ENCODE measurements around the gene NAIP.
"Not testable (repeated sequence)": the region's sequence is repeated elsewhere in the genome, so short reads cannot be mapped to it uniquely, and the experiment has no call there.

NAIP gene, protein sequence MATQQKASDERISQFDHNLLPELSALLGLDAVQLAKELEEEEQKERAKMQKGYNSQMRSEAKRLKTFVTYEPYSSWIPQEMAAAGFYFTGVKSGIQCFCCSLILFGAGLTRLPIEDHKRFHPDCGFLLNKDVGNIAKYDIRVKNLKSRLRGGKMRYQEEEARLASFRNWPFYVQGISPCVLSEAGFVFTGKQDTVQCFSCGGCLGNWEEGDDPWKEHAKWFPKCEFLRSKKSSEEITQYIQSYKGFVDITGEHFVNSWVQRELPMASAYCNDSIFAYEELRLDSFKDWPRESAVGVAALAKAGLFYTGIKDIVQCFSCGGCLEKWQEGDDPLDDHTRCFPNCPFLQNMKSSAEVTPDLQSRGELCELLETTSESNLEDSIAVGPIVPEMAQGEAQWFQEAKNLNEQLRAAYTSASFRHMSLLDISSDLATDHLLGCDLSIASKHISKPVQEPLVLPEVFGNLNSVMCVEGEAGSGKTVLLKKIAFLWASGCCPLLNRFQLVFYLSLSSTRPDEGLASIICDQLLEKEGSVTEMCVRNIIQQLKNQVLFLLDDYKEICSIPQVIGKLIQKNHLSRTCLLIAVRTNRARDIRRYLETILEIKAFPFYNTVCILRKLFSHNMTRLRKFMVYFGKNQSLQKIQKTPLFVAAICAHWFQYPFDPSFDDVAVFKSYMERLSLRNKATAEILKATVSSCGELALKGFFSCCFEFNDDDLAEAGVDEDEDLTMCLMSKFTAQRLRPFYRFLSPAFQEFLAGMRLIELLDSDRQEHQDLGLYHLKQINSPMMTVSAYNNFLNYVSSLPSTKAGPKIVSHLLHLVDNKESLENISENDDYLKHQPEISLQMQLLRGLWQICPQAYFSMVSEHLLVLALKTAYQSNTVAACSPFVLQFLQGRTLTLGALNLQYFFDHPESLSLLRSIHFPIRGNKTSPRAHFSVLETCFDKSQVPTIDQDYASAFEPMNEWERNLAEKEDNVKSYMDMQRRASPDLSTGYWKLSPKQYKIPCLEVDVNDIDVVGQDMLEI (N-terminal part only)

DNA sequence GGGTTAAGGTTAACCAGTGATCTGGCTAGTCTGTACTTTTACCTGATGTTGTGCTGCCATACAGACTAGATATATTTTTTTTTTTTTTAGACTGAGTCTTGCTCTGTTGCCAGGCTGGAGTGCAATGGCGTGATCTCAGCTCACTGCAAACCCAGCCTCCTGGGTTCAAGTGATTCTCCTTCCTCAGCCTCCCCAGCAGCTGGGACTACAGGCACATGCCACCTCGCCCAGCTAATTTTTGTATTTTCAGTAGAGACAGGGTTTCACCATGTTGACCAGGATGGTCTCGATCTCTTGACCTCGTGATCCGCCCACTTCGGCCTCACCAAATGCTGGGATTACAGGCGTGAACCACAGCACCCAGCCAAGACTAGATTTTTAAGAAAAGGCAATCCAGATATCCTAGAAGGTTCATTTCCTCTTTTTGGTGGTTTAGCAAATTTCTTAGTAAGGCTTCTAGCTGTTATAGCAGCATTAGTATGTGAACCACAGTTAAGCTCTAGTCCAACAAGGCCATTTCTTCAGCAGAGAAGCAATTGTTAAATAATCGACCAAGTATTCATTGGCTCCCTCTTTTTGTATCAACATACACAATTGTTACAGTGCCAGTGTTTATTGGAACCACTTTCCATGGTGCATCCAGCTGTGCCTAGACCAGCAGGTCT lies at the start of gene NAIP:
NAIP (minus strand) TSS at position 51 of the 665 bp plus-strand sequence. CDS start 12,424 bp downstream, outside the sequence.
- not testable (repeated sequence) for DNase-seq

DNA sequence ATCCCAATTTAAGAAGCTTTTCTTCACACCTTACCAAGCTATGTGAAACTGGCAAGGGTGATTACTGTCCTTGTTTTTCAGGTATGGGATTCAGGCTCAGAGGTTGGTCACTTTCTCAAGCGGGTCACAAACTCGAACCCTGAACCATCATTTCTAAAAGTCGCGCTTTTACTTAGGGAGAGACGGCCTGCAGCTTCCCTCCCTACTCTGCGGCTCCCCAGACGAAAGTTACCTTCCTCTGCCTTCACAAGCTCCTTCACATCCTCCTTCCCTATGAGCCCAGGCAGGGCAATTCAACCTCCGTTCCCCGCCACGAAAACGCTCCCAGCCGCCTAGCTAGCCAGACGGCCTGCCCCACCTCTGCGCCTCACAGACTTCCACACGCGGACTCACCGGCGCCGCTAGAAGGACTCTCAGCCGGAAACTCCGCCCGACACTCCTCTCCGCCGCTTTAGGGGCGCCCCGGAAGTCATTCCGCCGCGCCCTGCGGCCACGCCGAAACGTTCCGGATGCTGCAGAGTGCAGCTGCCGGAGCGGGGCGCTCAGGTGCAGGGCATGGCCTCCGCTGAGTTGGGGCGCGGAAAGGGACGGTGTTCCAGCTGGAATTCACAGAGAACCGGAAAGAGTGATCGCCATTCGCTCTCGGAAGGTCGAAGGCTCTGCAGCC lies 42.3 kb upstream of the NAIP start, which contains the start of gene GTF2H2:
GTF2H2 (minus strand) TSS at position 415 of the 667 bp plus-strand sequence. CDS start 4,913 bp downstream, outside the sequence.
- not testable (repeated sequence) for DNase-seq

DNA sequence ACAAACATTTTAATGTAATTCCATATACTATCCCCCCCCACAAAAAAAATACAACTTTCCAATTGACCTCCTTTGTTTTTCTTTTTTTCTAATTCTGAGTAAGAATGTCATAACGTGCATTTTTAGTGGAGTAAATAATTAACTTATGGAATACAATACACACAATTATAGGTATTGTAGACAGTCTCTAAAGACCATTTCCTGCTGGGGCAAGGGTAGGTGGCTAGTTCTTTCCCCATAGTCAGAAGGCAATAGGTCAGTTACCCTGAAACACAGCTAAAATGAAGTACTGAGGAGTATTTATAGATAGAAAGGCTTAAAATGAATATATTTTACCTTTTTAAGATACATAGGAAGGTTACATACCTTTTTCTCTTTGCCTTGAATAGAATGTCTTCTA lies 36.2 kb upstream of the NAIP start:
- not testable (repeated sequence) for DNase-seq

DNA sequence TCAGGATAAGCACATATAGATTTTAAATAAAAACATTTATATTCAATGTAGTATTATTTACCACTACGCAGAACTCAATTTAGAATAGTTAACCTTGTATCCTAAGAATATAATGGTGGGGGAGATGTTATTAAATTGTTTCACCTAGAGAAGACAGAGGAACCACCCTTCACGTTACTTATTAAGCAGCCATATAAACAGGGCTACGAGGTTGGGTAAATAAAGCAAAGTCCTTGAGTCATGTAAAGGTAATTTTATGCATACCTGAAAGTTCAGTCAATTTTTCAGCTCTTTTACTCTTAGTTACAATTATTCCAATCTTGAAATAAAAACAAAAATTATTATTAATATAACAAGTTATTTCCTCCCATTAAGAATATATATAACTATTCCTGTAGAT lies 34.3 kb upstream of the NAIP start:
- not testable (repeated sequence) for DNase-seq

DNA sequence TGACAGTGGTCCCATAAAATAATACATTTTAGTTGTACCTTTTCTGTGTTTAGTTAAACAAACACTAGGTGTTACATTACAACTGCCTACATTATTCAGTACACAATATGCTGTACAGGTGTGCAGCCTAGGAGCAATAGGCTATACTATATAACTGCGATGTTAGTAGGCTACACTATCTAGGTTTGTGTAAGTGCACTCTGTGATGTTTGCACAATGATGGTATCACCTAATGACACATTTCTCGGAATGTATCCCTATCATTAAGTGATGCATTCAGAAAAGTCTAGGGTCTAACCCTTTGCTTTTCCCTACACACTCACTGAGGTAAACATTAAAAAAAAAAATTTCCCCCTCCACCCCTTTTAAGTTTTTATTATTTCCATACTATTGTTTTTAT lies 19.7 kb upstream of the NAIP start:
- DNase-seq, result not testable (repeated sequence)

DNA sequence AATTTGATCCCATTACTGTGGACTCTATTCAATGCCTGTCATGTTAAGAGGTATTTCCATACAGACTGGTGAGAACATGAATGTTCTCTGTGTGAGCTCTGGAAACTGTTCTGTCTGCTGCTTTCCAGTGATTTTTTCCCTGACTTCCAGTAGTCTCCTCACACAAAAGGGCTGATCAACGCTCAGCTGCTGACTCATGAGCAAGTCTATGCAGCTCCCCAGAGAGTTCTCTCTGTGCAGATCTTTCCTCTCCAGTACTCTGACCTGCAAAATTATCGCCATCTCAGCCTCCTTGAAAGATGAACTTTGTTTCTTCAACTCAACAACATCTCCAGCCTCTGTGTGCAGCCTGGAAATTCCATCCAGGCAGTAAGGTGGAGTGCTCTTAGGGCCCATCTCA lies 19.0 kb upstream of the NAIP start:
- not testable (repeated sequence) for DNase-seq

DNA sequence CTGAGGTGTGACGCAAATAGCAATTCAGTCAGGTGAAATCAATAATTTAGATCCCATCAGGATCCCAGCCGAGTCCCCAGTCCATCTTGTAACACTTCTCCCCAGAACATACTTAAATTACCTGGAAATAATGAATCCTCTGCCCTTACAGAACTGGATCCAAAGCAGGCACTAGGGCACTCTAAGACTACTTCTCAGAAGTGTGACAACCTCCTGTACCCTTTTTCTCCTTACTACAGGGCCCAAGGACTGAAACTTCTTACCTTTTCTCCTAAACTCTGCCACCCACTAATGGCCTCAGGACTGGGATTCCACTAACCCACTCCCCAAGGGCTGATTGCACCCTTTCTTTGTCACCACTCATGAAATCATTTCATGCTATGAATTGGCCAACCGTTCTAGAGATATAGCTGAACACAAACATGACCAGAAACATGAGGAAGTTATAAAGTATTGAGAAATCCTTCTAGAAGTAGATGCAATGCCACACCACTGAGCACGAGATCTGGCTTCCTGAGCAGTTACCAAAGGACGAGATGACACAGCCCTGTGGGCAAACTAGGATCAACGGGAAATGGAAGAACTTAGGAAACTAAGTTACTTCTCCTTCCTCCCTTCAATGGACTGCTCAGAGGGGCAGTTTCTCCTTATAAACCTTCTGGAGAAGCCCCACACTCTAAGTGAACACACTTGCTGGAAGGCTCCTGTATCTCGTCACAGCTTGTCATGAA lies 6.1 kb upstream of the NAIP start:
- DNase-seq, result not testable (repeated sequence)

DNA sequence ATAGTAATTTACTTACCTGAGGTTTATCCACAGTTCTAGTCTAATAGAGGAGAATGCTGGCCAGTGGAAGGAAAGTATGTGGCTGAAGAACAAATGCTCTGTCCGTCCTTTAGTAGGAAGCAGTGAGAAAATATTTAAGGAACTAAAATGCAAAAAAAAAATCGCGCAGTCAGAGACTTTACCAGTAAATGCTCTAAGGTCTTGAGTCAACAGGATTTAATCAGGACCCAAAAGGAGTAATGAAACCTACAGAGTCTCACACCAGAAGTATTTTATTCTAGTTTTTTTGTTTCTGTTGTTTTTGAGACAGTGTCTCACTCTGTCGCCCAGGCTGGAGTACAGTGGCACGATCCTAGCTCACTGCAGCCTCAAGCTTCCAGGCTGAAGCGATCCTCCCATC lies 4.5 kb downstream of the NAIP start:
- DNase-seq, result not testable (repeated sequence)

DNA sequence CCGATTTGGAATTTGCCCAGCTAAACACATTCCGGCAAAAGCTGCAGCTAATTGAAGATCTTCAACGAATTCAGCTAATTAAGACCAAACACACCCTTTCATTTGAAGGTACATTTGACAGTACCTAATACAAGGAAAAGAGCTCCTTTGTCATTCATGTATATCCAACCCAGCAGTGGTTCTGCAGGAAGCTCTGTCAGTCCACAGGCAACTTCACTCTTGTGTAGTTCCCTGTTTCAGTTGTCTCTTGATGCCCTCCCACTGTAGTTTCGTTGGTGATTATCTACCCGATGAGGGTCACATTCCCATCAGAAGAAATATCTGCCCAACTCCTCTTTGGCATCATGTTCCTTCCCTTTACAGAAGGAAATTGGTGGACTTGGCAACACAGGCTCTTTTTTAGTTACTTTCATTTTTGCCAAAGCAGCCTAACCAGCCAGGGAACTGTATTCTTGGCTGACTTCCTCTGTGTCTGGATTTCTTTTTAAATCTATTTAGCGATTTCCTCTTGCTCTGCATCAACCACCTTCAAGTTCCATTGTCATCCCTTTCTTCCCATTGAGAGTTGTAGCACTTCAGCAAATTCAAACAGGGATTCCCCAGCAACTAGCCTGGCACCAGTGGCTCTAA lies 6.6 kb downstream of the NAIP start:
- not testable (repeated sequence) for DNase-seq

DNA sequence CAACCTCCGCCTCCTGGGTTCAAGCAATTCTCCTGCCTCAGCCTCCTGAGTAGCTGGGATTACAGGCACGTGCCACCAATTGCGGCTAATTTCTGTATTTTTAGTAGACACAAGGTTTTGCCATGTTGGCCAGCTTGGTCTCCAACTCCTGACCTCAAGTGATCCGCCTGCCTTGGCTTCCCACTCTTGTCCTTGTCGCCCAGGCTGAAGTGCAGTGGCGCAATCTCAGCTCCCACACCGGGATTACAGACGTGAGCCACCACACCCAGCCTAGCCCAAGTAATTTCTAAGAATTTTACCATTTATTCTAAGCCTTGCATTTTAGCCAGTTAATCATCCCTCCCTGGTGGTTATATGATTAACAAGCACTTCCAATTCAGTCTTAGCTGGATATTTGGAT lies 11.0 kb downstream of the NAIP start:
- no peak for DNase-seq

DNA sequence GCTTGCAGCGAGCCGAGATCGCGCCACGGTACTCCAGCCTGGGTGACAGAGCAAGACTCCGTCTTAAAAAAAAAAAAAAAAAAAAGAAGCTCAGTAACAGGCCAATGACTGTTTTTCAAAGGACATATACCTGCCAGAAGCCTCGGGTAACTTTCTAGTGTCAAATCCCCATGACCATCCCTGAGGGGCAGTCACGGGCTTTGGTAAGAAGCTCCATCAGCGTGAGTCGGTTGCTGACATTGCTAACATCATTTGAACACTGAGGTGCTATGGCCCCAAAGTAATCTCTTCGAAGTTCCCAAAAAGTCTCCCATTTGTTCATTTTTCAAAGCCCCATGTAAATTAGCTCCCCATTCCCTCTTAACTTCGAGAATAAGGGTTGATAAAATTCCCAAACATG lies 11.6 kb downstream of the NAIP start:
- no peak for DNase-seq

DNA sequence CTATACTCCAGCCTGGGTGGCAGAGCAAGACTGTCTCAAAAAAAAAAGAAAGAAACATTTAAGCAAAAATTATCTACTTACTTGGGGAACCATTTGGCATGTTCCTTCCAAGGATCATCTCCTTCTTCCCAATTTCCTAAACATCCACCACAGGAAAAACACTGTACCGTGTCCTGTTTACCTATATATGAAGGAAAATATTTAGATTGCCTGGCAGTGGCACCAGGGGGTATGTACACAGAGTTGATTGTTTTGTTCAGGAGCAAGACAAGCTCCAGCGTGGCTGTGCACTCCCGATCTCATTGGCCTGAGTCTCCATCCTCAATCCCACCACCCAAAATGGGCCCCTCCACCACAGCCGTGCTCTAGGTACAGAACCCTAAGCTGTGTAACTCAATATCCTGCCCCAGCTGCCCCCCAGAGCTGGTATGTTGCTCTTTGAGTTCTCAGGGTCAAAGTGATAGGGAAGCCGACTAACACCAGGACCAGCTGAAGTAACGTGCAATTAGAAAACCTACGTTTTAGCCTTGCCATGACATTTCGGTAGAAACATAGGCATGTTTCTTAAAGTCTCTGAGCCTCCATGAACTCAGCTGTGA lies 13.8 kb downstream of the NAIP start:
- no peak for DNase-seq

DNA sequence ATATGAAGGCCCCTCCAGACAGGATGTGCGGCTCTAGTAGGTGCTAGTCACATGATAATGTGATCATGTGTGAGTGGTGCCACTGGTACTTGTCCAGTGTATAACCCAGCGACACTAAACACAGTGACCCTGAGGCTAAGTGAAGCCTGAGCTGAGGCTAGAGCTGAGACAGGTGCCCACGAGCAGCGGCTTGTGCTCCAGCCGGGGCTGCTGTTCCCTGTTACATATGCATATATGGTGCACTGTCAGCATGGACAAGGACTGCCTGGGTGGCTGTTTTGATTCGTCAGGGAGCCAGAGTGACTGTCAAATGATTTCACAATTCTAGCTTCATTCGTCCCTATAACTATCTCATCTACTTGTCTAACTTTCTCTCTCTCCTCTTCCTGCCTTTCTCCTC lies 18.2 kb downstream of the NAIP start:
- DNase-seq, result not testable (repeated sequence)

DNA sequence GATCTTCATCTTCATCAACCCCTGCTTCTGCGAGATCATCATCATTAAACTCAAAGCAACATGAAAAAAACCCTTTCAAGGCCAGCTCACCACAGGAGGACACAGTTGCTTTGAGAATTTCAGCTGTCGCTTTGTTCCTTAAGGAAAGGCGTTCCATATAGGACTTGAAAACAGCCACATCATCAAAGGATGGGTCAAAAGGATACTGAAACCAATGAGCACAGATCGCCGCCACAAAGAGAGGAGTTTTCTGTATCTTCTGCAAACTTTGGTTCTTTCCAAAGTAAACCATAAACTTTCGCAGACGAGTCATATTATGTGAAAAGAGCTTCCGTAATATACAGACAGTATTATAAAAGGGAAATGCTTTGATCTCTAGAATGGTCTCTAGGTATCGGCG lies 40.3 kb downstream of the NAIP start:
- DNase-seq, result not testable (repeated sequence)

DNA sequence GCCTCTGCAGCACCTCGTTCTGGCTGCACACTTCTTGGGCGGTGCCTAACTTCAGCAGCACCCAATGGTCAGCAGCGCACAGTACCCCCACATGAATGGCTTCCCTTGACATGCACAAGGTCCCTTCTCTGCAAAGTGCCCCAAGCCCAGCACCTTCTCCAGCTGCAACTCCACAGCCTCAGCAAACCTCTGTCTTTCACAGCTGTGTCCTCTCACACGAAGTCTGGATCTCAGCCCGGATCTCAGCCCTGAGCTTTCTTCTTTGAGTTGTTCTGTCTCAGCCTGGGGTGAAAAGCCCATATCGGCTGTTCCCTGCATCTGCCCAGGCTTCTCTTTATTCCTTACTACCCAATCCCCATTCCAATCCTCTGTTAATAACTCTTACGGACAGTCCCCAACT lies 57.9 kb downstream of the NAIP start:
- DNase-seq, result not testable (repeated sequence)

DNA sequence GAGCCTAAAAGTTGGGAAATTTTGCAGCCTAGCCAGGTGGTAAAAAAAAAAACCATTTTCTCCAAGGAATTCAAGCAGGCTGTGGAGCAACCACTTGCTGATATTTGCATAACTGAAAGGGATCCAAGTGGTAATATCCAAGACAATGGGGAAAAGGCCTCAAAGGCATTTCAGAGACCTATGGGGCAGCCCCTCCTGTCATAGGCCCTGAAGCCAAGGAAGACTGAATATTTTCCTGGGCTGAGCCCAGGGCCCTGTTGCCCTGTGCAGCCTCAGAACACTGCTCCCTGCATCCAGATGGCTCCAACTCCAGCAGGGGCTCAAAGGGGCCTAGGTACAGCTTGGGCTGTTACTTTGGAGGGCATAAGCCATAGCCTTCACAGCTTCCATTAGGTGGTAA lies 60.6 kb downstream of the NAIP start:
- DNase-seq, result not testable (repeated sequence)

DNA sequence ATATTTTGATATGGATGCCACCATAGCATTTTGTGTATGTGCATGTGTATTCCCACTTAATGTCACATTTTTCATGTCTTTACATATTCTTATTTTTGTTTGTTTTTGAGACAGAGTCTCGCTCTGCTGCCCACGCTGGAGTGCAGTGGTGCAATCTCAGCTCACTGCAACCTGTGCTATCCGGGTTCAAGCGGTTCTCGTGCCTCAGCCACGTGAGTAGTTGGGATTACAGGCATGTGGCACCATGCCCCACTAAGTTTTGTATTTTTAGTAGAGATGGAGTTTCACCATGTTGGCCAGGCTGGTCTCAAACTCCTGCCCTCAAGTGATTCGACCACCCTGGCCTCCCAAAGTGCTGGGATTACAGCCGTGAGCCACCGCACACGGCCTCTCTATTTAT lies 72.1 kb downstream of the NAIP start:
- DNase-seq, result not testable (repeated sequence)

DNA sequence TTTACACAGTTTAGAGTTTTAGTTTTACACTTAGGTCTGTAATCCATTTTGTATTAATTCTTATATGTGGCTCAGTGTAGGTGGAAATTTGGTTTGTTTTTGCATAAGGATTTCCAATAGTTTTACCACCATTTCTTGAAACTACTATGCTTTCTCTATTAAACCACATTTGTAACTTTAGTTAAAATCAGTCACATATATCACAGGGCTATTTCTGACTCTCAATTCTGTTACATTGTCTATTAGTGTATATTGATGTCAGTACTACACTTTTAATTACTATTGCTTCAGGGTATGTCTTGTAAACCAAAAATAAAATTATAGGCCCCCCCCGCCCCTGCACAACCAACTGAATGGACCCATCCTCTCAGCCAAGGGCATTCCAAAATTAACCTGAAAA lies 92.6 kb downstream of the NAIP start:
- DNase-seq, result not testable (repeated sequence)

DNA sequence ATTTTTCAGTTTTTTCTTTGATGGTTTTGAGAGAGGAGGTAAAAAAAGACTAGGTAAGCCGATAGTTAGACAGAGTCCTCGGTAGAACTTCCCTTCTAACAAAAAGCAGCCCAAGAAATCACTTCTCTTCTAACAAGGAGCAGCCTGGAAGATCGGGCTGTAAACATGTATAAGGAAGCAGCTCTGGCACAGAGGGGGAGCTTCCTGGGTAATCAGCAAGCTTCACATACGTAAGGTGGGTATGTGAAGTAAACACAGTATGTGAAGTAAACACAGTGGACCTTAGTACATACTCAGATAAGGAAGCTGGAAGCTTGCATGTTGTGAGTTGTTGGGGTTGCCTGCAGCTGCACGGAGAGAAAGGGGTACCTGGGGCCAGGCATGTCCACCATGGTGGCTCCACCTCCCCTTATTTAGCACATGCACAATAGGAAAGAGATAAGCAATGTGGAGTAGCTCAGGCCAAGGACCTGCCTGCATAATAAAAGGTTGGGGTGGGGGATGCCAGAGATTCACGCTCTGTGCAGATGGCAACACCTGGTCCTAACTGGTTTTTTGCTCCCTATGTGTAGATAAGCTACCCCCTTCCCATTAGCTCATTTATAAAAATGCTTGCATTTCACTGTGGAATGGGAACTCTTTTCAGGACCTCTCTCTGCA lies 93.3 kb downstream of the NAIP start:
- DNase-seq, result not testable (repeated sequence)

DNA sequence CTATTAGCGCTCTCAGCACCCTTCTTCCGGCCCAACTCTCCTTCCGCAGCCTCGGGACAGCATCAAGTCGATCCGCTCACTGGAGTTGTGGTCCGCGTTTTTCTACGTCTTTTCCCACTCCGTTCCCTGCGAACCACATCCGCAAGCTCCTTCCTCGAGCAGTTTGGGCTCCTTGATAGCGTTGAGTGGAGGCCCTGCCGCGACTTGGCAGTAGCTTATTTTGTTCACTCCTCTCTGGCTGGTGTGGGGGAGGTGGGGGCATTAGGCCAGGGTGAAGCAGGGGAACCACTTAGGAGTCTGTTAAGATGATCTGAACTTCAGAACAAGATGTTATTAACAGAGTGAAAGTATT lies 100.0 kb downstream of the NAIP start:
- not testable (repeated sequence) for DNase-seq
